DND-41 (cell line): ENCODE measurements around the gene NR1D1.

Experiments used
- CTCF ChIP-seq: IDR thresholded peaks from 2 replicates; pipeline ENCODE4 v1.5.1; 2012; ENCODE audit warnings: borderline replicate concordance, low read length, moderate library complexity, mild to moderate bottlenecking; ENCODE audit not compliant: poor library complexity, severe bottlenecking; ENCODE audit errors: extremely low read depth
- EZH2 ChIP-seq: IDR thresholded peaks from 3 replicates; pipeline ENCODE4 v1.6.1; 2012; ENCODE audit warnings: borderline replicate concordance, low read depth, mild to moderate bottlenecking, moderate library complexity, low read length, inconsistent platforms; ENCODE audit not compliant: severe bottlenecking

GRCh38 chr17:40063901-40064531, 36.4 kb downstream of the NR1D1 start:
- TF ChIP-seq CTCF (no peak), EZH2 (no peak)
